GM21360 (cell line): ENCODE measurements around the gene DEPDC1B.
"Not testable (repeated sequence)": the region's sequence is repeated elsewhere in the genome, so short reads cannot be mapped to it uniquely, and the experiment has no call there.

Experiments used
- ATAC-seq: cut with Tn5 transposase; IDR thresholded peaks from one replicate; pipeline ENCODE4 v1.9.1; 2021; ENCODE audit warnings: mild to moderate bottlenecking, moderate library complexity; ENCODE audit not compliant: unreplicated experiment

Gene DEPDC1B

DNA sequence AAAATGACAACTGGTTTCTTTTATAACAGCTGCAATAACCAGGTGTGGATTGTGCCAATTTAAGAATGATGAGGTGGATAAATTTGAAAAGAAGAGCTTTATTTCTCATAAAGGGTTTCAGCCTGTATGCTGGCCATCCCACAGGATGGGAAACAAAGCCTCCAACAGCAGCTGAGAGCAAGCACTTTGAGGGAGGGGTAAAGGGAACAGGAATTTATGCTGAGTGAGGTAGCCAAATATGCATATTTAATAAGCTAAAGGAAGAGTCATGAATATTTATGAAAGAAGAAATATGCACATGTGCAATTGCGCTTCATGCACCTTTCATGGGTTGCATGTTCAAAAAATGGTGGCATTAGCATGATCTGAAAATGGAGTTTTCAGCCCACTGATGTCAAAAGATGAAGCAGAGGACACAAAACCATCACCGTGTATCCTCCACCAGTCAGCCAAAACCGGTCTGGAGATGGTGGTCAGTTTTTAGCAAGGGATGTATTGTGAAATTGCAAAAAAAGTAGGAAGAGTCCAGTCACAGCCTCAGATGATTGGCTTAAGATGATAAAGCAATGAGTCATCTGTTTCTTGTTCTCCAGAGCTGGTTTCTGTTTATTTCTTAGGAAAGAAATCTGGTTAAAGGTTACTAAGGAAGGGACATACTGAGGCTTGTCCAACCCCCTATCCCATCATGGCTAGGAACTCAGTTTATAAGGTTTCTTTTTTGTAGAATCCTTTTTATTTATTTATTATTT is 47.9 kb downstream of the DEPDC1B start:
- ATAC-seq: no peak

DNA sequence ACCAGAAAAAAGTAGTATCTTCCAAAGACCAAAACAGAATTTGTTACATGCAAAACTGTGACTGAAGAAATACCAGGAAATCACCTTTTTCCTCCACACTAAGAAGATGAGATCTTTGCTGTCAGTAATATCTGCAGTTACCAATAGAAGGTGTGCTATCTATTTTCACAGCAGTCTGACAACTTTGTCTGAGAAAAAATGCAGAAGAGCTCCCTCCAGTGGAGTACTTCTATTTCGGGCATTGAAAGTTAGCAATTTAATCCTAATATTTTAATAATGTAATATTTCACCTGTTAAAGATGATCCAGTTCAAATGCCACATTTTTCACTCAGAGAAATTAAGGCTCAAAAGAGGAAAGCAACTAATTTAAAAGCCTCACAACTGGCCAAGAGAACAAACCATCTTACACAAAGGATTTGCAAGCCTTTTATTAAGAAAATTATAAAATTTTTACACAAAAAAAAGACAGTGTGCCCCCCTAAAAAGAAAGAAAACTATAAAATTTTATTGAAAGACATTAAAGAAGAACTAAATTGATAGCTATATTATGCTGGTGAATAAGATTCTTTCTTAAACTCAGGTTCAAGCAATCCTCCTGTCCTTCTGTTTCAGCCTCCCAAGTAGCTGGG is 50.6 kb downstream of the DEPDC1B start:
- ATAC-seq: peak; percentile 64

DNA sequence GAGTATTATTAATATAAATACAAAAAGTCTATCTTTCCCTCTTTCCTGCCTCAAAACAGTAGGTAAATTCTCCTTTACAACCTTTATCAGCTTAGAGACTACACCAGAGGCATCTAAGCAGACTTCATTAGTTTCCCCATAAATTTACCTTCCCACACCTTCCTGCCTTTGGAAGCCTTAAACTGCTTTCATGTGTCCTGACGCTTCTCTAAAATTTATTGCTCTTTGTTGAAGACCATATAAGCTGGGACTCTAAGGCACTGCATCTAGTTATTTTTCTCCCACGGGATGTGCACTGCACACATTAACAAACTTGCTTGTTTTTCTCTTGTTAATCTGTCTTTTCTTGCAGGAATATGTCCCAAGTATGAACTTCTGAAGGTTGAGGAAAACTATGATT is 51.8 kb downstream of the DEPDC1B start:
- no peak for ATAC-seq

DNA sequence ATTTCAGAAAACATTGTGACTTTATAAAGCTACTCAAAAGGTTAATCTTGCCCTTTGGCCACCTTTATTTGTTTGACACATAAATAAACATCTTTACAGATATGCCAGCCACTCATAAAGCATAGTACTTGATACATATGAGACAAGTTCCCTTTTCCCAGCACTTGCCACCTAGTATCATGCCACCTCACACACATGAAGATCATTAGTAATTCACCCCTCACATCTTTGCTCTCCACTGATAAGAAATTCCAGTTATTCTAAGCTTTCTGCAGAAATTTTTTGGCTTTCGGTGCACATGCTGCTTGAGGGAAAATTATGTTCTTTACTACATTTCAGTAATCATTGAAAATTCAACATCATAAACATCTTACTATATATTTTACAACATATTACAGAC is 59.1 kb downstream of the DEPDC1B start:
- ATAC-seq: no peak

DNA sequence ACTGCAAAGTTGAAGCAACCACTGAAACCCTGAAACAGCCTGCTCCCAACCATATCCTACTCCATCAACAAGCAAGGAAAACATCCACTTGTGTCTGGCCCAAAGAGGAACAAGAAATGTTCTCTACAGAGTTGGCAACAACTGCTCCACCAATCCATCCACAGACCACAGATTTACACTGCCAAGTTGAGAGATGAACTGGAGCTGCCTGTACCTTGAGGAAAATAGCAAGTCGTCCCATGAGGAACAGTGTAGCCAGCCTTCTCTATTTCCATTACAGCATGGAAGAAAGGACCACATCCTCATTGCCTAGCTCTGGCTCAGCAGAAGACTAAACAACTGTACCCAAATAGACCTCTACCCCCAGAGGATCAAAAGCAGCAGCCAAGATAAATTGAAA is 60.4 kb downstream of the DEPDC1B start:
- ATAC-seq: no peak

- ATAC-seq: no peak
Measured at GRCh38 chr5:60638300-60638699, 61.7 kb downstream of the DEPDC1B start.

- no peak for ATAC-seq
Measured at GRCh38 chr5:60636644-60637043, 63.3 kb downstream of the DEPDC1B start.

DNA sequence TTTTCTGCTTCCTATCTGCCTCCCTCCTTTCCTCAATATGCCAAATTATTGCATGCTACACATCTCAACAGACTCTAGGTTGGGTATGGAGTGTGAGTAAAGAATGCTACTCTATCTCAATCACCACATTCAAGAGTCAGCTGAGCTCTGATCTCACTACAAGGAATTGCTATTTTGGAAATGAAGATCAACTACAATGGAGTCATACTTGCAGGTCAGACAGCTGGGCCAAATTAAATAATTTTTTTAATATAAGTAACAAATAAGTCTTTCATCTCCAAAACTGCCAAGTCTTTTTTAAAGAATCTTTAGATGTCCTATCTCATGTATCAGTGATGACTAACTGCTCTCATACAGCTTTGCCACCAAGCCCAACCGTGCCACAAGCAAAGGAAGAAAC is 64.0 kb downstream of the DEPDC1B start:
- ATAC-seq: no peak

DNA sequence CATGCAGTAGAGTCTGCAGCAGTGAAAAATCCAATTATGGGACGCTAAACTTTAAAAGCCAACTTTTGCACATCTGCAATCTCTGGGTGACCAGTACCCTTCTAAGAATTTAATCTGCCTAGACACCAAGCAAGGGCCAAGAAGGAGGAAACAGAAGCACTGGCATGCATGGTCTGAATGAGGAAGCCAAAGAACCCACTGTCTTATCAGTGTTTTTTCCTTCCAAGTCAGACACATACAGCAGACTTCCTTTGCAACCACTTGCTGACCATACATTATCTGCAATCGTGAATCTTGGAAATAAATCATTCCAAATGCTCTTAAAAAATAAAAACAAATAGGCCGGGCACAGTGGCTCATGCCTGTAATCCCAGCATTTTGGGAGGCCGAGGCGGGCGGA is 65.9 kb downstream of the DEPDC1B start:
- ATAC-seq: no peak

DNA sequence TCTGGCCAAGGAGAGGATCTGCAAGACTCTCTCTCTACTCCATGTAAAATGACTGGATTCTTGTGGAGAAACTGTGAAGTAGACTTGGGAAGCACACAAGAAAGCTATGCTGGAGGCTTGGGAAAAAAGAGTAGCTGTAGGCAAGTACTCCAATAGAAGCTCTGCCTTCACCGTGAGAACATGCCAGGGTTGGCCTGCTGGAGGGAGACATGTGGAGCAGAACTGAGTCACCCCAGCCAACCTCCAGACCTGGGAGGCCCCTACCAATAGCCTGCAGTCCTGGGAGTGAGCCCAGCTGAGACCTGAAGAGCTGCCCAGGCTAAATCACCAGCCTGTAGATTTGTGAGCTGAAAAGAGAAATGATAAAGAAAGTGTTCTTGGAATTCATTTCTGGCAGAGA is 66.6 kb downstream of the DEPDC1B start:
- ATAC-seq: no peak

- no peak for ATAC-seq
Measured at GRCh38 chr5:60632153-60632552, 67.8 kb downstream of the DEPDC1B start.

GRCh38 chr5:60630836-60631235 is 69.1 kb downstream of the DEPDC1B start:
- no peak for ATAC-seq

DNA sequence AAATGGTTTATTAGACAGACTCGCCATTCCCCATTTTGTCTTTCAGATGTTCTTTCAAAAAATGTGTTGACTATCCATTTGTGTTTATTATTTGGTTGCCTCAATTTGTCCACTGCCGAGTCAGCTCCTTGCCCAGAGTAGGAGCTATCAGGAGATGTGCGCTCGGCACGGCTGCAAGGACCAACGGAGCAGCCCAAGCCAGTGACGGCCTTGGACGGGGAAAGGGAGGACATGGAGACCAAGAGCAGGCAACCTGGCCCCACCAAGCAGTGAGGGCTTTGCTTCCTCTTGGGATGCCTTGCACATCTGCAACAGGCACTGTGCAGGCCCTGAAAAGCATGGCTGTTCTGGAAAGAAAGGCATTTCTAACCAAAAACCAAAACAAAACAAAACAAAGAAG is 69.8 kb downstream of the DEPDC1B start:
- ATAC-seq: no peak

DNA sequence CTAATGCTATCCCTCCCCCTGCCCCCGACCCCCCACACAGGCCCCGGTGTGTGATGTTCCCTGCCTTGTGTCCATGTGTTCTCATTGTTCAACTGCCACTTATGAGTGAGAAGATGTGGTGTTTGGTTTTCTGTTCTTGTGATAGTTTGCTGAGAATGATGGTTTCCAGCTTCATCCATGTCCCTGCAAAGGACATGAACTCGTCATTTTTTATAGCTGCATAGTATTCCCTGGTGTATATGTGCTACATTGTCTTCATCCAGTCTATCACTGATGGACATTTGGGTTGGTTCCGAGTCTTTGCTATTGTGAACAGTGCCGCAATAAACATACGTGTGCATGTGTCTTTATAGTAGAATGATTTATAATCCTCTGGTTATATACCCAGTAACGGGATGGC is 75.1 kb downstream of the DEPDC1B start:
- not testable (repeated sequence) for ATAC-seq

GRCh38 chr5:60620752-60621151 is 79.2 kb downstream of the DEPDC1B start:
- ATAC-seq: not testable (repeated sequence)

DNA sequence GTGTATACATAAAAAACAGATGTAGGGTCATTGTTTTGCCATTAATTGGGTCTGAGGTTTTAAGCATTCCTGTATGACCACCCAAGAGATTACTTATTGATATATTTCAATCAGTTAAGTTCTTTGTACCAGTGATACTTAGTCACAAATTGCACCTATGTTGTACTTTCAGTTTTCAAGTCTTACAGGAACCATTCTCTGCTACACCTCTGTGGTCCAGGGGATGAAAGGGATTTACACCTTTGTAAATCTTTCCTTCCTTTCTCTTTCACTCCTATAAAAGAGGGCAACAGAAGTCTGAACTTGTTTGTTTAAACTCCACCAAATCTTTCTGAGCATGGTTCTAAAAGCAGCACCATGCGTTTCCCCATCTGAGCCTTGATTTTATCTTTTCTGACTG is 86.1 kb downstream of the DEPDC1B start:
- ATAC-seq: no peak

GRCh38 chr5:60611099-60611740 is 88.7 kb downstream of the DEPDC1B start:
- no peak for ATAC-seq

DNA sequence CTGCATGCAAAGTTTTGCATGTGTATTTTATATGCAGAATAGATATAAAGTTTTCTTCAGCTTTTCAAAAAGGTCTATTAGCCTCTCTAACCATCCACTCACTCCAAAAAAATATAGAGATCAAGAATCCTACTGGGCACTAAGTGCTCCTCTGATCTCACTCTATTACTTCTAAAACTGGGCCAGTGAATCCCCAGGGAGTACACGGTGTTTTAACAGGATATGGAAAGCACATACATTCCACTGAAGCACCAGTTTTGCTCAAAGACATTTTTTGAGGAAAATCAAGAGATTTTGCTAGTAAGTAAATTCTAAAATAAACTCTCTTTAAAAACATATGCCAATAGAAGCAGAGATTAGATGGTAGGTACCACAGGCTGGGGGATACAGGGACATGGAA is 95.2 kb downstream of the DEPDC1B start:
- no peak for ATAC-seq

- peak; percentile 60 for ATAC-seq
Measured at GRCh38 chr5:60598424-60598823, 101.5 kb downstream of the DEPDC1B start.

GRCh38 chr5:60597572-60598320 is 102.2 kb downstream of the DEPDC1B start:
- peak; percentile 89 for ATAC-seq

DNA sequence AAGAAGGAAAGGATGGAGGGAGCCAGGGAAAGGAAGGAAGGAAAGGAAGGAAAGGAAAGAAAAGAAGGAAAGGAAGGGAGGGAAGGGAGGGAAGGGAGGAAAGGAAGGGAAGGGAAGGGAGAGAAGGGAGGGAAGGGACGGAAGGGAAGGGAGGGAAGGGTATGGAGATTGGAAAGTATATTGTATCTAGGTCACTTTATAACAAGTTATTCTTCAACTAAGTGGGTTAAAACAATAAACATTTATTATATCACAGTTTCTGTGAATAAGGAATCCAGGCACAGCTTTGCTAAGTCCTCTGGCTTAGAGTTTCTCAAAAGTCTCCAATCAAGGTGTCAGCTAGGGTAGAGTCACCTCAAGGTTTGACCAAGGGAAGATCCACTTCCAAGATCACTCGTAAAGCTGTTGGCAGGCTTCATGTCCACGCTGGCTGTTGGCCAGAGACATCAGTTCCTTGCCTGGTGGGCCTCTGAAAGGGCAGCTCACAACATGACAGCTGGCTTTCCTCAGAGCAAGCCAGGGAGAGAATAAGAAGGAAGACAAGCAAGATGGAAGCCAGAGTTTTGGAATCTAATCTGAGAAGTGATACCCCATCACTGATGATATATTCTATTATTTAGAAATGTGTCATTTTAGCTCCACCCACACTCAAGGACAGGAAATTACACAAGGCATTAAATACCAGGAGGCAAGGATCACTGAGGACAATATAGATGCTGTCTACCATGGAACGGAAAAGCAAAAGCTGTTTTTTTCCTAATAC is 105.1 kb downstream of the DEPDC1B start:
- ATAC-seq: no peak
